HG02981 (cell line): ENCODE data around the gene TERB1.

ENCODE experiments used
- ATAC-seq: cut with Tn5 transposase; IDR thresholded peaks from one replicate; pipeline ENCODE4 v1.9.1; 2021; ENCODE audit warnings: mild to moderate bottlenecking, moderate library complexity; ENCODE audit not compliant: unreplicated experiment

Gene TERB1, protein sequence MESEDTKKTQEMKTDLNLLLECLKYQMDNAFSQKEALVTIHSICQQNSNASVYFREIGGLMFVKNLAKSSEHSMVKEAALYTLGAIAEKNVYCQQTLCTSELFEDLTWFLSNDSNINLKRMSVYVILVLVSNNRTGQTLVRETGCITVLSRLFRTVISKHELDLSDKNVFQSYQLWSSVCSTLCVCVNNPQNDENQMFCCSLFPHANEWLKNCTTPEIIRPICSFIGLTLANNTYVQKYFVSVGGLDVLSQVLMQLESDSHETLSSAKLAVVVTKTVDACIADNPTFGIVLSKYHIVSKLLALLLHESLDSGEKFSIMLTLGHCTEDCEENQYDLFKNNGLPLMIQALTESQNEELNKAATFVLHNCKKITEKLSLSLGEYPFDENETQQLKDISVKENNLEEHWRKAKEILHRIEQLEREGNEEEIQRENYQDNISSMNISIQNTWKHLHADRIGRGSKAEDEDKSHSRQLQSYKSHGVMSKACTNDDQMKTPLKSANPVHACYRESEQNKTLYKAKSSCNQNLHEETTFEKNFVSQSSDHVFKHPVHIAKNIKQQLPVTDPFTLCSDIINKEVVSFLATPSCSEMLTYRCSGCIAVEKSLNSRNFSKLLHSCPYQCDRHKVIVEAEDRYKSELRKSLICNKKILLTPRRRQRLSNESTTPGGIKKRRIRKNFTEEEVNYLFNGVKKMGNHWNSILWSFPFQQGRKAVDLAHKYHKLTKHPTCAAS

DNA sequence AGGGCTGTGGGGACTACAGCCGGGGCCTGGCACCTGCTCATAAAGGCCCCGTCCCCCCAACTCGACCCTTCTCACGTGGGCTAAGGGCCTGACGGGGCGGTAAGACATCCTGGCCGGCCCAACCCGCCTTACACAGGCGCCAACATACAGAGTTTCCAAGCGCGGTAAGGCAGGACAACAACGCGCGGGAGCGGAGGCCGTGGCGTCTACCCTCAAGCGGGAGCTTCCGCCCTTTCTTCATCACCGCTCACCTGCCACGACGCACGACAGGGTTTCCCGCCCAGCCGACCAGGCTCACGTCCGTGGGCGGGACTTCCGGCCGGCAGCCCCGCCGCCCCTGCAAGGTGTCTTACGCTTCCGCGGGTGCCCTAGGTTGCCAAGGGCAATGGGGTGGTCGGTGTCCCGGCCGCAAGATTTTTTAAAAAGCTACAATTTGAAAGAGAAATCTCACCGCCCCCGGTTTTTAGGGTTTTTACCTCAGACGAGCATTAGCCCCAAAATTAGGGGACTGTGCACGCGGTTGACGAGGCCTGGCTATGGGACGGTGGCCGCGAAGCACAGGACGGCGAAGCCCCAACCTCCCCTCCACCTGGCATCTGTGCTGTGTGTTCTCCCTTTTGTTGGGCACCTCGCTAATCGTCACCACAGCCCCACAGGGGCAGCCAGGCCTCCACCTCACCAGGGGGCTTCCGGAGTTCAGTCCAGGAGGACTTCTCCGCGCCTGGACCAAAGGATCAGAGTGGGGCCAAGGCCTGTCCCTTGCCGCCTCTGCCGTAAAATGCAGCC, at the start of gene TERB1:
Gene TERB1, minus strand, starts transcription at position 265 of the 786 bp plus-strand sequence. CDS start 4,786 bp downstream, outside the sequence.
- ATAC-seq = no peak

DNA sequence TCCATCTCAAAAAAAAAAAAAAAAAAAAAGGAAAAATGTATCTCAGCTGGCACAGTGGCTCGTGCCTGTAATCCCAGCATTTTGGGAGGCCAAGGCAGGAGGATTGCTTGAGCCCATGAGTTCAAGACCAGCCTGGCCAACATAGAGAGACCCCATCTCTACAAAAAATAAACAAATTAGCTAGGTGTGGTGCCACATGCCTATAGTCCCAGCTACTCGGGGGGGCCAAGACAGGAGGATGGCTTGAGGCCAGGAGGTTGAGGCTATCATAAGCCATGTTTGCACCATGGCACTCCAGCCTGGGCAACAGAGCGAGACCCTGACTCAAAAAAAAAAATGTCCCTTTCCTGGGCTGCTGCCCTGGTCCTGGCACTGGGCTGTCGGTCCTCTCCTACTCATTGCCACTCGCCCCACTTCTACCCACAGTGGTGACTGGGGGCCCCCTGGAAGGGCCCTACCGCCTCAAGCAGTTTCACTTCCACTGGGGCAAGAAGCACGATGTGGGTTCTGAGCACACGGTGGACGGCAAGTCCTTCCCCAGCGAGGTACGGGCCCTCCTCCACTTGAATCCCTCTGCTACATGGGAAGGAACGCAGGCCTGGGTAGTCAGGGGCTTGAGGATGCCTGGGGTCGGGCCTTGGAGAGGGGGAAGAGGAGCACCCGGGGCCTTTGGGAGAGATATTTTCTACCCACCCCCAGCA, 48.9 kb upstream of the TERB1 start:
- ATAC-seq = no peak

GRCh38 chr16:66849549-66849948, 48.2 kb upstream of the TERB1 start:
- no peak for ATAC-seq

DNA sequence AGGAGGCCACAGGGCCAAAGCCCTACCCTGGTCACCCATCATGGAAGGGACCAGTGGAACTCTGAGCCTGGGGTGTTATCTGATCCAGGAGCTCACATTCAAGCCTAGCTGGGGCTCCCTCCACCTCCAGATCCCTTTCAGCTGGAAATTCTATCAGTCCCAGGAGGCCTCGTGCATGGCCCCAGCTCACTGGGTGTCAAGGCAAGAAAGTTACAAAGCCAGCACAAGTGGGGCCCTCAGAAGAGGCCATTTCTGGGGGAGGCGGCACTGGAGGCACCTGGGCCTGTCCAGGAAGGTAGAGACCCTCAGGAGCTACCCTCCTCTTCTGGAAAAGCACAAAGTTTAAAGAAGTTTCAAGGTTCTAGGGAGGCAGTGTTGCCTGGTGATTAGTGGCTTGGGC, 47.6 kb upstream of the TERB1 start:
- ATAC-seq = no peak

- ATAC-seq = no peak
Observed at GRCh38 chr16:66848172-66848571, 46.8 kb upstream of the TERB1 start.

GRCh38 chr16:66847533-66848067, 46.2 kb upstream of the TERB1 start:
- ATAC-seq = no peak

DNA sequence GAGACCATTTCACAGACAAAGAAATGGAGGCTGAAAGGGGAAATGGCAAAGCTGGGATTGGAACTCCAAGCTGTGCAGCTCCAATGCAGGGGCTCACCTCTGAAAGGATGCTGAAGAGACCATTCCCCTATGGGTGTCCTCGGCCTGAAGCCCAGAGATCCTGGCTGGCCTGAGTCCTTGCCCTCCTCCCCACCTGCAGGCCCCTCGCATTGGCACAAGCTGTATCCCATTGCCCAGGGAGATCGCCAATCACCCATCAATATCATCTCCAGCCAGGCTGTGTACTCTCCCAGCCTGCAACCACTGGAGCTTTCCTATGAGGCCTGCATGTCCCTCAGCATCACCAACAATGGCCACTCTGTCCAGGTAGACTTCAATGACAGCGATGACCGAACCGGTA, 45.4 kb upstream of the TERB1 start:
- ATAC-seq = no peak

DNA sequence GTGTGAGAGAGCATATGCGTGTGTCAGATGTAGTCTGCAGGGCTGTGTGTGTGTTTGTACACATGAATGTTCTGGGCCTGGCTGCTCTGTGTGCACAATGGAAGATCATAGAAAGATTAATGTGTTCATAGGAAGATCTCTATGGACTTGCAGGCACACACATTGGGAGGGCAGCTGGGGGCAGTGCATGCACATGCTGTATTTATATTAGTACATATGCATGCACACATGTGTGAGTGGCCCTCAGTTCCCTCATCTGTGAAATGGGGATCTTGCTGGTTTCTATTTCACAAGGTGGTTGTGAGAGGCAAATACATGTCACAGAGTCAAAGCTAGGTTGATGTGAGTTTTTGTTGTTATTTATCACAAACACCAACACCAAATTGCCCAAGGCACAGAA, 44.9 kb upstream of the TERB1 start:
- no peak for ATAC-seq

GRCh38 chr16:66845791-66846221, 44.4 kb upstream of the TERB1 start:
- ATAC-seq = no peak

GRCh38 chr16:66845080-66845410, 43.7 kb upstream of the TERB1 start:
- ATAC-seq = no peak

DNA sequence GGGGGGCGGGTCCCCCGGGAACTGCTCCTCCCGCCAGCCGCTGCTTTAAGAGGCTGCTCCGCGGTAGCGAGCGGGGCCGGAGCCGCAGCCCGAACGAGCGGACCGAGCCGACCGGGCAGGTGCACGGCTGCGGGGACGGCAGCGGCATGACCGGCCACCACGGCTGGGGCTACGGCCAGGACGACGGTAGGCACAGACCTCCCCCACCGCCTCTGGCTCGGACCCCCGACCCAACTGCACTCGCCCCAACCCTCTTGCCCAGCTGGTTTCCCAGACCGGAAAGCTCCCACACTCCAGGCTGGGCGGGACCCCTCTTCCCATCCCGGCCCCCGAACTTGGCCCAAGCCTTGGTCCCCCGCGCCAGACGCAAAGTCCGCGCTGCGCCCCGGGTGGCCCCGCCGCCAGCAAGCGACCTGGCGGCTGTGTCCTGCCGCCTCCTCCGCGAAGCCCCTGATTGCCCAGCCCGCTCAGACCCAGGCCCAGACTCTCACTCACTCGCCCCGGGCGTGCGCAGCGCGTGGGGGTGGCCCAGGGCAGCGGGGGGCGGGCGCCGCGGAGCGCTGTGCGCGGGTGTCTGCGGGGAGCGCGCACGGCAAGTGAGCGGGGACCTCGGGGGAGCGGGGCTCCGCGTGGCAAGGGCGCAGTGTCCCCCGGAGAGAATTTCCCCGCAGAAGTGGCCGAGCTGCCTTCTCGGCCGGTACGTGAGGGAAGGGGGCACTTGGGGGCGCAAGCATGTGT, 43.1 kb upstream of the TERB1 start, which contains the start of gene CA7:
Gene CA7, plus strand, starts transcription at position 73 of the 738 bp plus-strand sequence. Its CDS starts 74 bp downstream, at position 147.
- ATAC-seq = no peak

GRCh38 chr16:66844009-66844341, 42.6 kb upstream of the TERB1 start:
- no peak for ATAC-seq

DNA sequence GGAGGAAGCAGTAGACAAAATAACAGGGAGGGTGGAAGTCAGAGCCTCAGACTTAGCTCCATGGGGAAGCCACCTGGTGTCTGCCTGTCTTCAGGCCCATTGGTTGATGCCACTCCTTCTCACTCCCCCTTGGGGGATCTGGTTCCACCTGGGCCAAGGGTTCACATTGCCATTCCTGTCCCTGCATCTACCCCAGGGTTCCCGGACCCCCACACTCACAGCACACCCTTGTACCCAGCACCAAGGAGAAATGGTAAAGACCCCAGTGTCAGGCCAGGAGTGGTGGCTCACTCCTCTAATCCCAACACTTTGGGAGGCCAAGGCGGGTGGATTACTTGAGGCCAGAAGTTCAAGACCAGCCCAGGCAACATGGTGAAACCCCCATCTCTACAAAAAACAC, 41.8 kb upstream of the TERB1 start:
- no peak for ATAC-seq

- no peak for ATAC-seq
Observed at GRCh38 chr16:66842765-66843164, 41.4 kb upstream of the TERB1 start.

DNA sequence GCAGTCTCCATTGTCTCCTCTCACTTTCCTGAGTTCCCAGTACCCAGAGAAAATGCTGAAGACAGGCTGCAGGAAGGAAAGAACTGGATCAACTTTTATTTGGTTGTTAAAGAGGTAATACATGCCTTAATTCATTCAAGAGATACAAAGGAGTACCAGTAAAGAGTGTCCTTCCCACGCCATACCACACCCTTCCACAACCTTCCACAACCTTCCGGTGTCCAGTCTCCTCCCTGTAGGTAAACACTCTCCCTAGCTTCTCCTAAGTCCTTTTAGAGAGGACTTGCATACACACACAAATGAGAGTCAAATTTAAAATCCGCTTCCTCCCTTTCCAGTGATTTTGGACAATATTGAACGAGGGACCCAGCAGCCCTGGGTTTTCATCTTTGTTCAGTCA, 40.0 kb upstream of the TERB1 start:
- no peak for ATAC-seq

DNA sequence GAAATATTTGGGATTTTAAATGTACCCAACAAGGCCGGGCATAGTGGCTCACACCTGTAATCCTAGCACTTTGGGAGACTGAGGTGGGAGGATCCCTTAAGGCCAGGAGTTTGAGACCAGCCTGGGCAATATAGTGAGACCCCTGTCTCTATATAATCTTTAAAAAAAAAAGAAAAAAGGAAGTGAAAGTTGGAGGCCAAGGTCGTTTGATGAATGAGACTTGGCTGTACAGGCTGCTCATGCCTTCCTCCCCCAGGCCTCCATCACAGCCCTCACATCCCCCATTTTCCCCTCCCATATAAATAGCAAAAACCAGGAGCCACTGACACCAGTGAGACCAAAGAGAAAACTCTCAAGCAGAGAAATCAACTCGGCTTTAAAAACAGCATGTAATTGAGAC, 39.5 kb upstream of the TERB1 start:
- no peak for ATAC-seq

DNA sequence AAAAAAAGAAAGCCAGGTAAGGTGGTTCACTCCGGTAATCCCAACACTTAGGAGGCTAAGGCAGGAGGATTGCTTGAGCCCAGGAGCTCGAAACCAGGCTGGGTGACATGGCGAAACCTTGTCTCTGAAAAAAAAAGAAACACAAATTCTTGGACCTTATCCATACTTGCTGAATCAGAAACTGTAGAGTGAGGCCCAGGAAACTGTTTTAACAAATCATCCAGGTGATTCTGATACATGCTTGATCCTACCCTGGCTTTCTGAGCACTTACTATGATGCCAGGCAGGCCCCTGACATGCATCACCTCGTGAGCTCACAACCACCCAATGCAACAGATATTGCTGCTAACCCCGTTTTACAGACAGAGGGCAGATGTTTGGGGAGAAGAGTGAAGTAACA, 33.4 kb upstream of the TERB1 start:
- no peak for ATAC-seq

GRCh38 chr16:66832661-66833305, 31.4 kb upstream of the TERB1 start:
- no peak for ATAC-seq

DNA sequence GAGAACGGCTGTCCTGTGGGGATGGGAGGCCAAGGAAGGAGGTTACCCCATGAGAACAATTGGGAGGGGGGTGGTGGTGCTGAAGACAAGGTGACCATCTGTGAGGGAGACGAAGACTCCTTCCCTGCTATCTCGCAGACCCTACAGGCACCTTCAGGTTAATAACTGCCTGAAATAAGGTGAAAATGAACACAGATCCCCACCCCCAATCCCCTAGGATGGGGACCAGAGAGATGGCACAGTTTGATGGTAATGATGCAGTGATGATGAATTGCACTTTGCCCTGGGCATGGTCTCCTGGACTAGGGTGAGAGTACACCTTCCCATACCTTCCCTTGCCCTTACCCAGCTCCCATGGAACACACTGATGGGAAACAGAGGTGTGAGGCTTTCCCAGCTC, 30.8 kb upstream of the TERB1 start:
- ATAC-seq = no peak
